HG03521 (cell line): ENCODE results near the gene ERFL.
A peak's percentile ranks its signal among the peaks of the same experiment; 100 is the strongest.

Experiments used
- ATAC-seq: cut with Tn5 transposase; IDR thresholded peaks from one replicate; pipeline ENCODE4 v1.9.1; 2021; ENCODE audit warnings: mild to moderate bottlenecking, moderate library complexity; ENCODE audit not compliant: unreplicated experiment

ERFL gene

GRCh38 chr19:41861116-41861768, 67.0 kb downstream of the ERFL start:
- ATAC-seq = no peak

- no peak for ATAC-seq
Observed at GRCh38 chr19:41860419-41861115, 67.7 kb downstream of the ERFL start.

GRCh38 chr19:41859618-41860418, 68.4 kb downstream of the ERFL start, which contains the start of gene RPS19:
Gene RPS19, plus strand, starts transcription at chr19:41860255. Its CDS starts 520 bp downstream, at chr19:41860775.
- ATAC-seq = peak; percentile 78

GRCh38 chr19:41859213-41859617, 69.0 kb downstream of the ERFL start:
- ATAC-seq = no peak
